ENCODE measurements around the gene ACSM3. TPM values are rescaled to one million over a fixed set of nuclear protein-coding genes. Genes with fewer than 3 reads are reported as not detected.
"Not testable (repeated sequence)": the region's sequence is repeated elsewhere in the genome, so short reads cannot be mapped to it uniquely, and the experiment has no call there.

Gene ACSM3
- polyA plus RNA-seq (2013, experiment 1 of 2): 0.25 TPM
- polyA plus RNA-seq (2013, experiment 2 of 2): 0.15 TPM

GRCh38 chr16:20763461-20764232 lies at the start of gene ACSM3:
Gene ACSM3 (plus strand): TSS chr16:20764014. CDS start chr16:20770035, 6,021 bp downstream.
- no peak within 1 kb of the TSS for H4K91ac ChIP-seq (ENCODE audit: low read length)
- H3K18ac ChIP-seq (ENCODE audit: low read depth in 1 of 2, low read length in 2 of 2): no peak within 1 kb of the TSS
- no peaks in the 10 kb centered on the region for H3K27me3 ChIP-seq (ENCODE audit: control insufficient read depth in 1 of 2, insufficient read depth in 1 of 2, low read length in 2 of 2)
- H3K27ac ChIP-seq (ENCODE audit: low read length, poor library complexity, severe bottlenecking): peak within 1 kb of the TSS; percentile 99
- peak within 1 kb of the TSS; percentile 54 for H2AK5ac ChIP-seq (ENCODE audit: low read length, severe bottlenecking)
- peak within 1 kb of the TSS; percentile 95 for H2BK5ac ChIP-seq (ENCODE audit: low read depth, low read length, poor library complexity, severe bottlenecking)
- no peaks in the 10 kb centered on the region for H3K36me3 ChIP-seq (ENCODE audit: control insufficient read depth in 1 of 2, insufficient read depth in 2 of 2, low read depth in 1 of 2, low read length in 2 of 2)
- no peaks in the 10 kb centered on the region for H3K9me3 ChIP-seq (ENCODE audit: control insufficient read depth, low read length)
- H3K4ac ChIP-seq (ENCODE audit: low read depth in 1 of 2, low read length in 2 of 2): no peak within 1 kb of the TSS
- H2BK120ac ChIP-seq (ENCODE audit: low read depth, low read length): no peak within 1 kb of the TSS
- peak within 1 kb of the TSS; percentile 96 for H3K4me2 ChIP-seq (ENCODE audit: low read length, poor library complexity, severe bottlenecking)
- no peak within 1 kb of the TSS for H3K14ac ChIP-seq (ENCODE audit: low read length in 2 of 2)
- peak; percentile 81 for DNase-seq
- WGBS: 44% methylated on average over 9 of the region's 10 CpGs
- H2BK15ac ChIP-seq (ENCODE audit: low read depth, poor library complexity, severe bottlenecking): no peak within 1 kb of the TSS
- peak within 1 kb of the TSS; percentile 42 for H2AFZ ChIP-seq (ENCODE audit: low read depth, low read length)
- H4K8ac ChIP-seq (ENCODE audit: low read length): peak within 1 kb of the TSS; percentile 15
- H2BK12ac ChIP-seq (ENCODE audit: low read length in 2 of 2): no peak within 1 kb of the TSS
- no peak within 1 kb of the TSS for H3K23ac ChIP-seq (ENCODE audit: low read length in 2 of 2)
- peak within 1 kb of the TSS; percentile 82 for H3K9ac ChIP-seq (ENCODE audit: low read length)
- H3K79me1 ChIP-seq (replicated peaks; ENCODE audit: low read length, poor library complexity, severe bottlenecking): no peaks in the 10 kb centered on the region
- H3K4me3 ChIP-seq (ENCODE audit: insufficient read depth in 1 of 2, low read depth in 1 of 2, low read length in 2 of 2): peak within 1 kb of the TSS in 1 of 2 experiments; percentile 85
- peaks cover 6% of the 10 kb centered on the region for H3K4me1 ChIP-seq (ENCODE audit: control insufficient read depth, insufficient read depth, low read depth, low read length)

- H4K91ac ChIP-seq (ENCODE audit: low read length); H3K18ac ChIP-seq (ENCODE audit: low read depth in 1 of 2, low read length in 2 of 2); H3K9ac ChIP-seq (ENCODE audit: low read length); H3K9me3 ChIP-seq (ENCODE audit: control insufficient read depth, low read length); H2AFZ ChIP-seq (ENCODE audit: low read depth, low read length); H2BK12ac ChIP-seq (ENCODE audit: low read length in 2 of 2); H2BK5ac ChIP-seq (ENCODE audit: low read depth, low read length, poor library complexity, severe bottlenecking); H3K4me1 ChIP-seq (ENCODE audit: control insufficient read depth, insufficient read depth, low read depth, low read length); H3K27ac ChIP-seq (ENCODE audit: low read length, poor library complexity, severe bottlenecking); H3K36me3 ChIP-seq (ENCODE audit: control insufficient read depth in 1 of 2, insufficient read depth in 2 of 2, low read depth in 1 of 2, low read length in 2 of 2); H3K79me1 ChIP-seq (replicated peaks; ENCODE audit: low read length, poor library complexity, severe bottlenecking); H2BK15ac ChIP-seq (ENCODE audit: low read depth, poor library complexity, severe bottlenecking); H3K23ac ChIP-seq (ENCODE audit: low read length in 2 of 2); H3K4me3 ChIP-seq (ENCODE audit: insufficient read depth in 1 of 2, low read depth in 1 of 2, low read length in 2 of 2); H2BK120ac ChIP-seq (ENCODE audit: low read depth, low read length); H2AK5ac ChIP-seq (ENCODE audit: low read length, severe bottlenecking); H4K8ac ChIP-seq (ENCODE audit: low read length); DNase-seq; H3K4me2 ChIP-seq (ENCODE audit: low read length, poor library complexity, severe bottlenecking); H3K4ac ChIP-seq (ENCODE audit: low read depth in 1 of 2, low read length in 2 of 2); H3K14ac ChIP-seq (ENCODE audit: low read length in 2 of 2); H3K27me3 ChIP-seq (ENCODE audit: control insufficient read depth in 1 of 2, insufficient read depth in 1 of 2, low read length in 2 of 2): not testable (repeated sequence)
Measured at GRCh38 chr16:20717718-20718117, 46.1 kb upstream of the ACSM3 start.

GRCh38 chr16:20720251-20720650 lies 43.6 kb upstream of the ACSM3 start:
- H2BK15ac ChIP-seq (ENCODE audit: low read depth, poor library complexity, severe bottlenecking): no peak overlapping the region
- H3K23ac ChIP-seq (ENCODE audit: low read length in 2 of 2): no peak overlapping the region
- no peak for DNase-seq
- no peaks in the 10 kb centered on the region for H3K27me3 ChIP-seq (ENCODE audit: control insufficient read depth in 1 of 2, insufficient read depth in 1 of 2, low read length in 2 of 2)
- no peak overlapping the region for H2AFZ ChIP-seq (ENCODE audit: low read depth, low read length)
- H3K27ac ChIP-seq (ENCODE audit: low read length, poor library complexity, severe bottlenecking): no peak overlapping the region
- H2BK12ac ChIP-seq (ENCODE audit: low read length in 2 of 2): no peak overlapping the region
- H3K4ac ChIP-seq (ENCODE audit: low read depth in 1 of 2, low read length in 2 of 2): no peak overlapping the region
- H3K14ac ChIP-seq (ENCODE audit: low read length in 2 of 2): no peak overlapping the region
- H2AK5ac ChIP-seq (ENCODE audit: low read length, severe bottlenecking): no peak overlapping the region
- no peak overlapping the region for H4K8ac ChIP-seq (ENCODE audit: low read length)
- H3K9ac ChIP-seq (ENCODE audit: low read length): no peak overlapping the region
- H3K9me3 ChIP-seq (ENCODE audit: control insufficient read depth, low read length): no peaks in the 10 kb centered on the region
- no peak overlapping the region for H3K18ac ChIP-seq (ENCODE audit: low read depth in 1 of 2, low read length in 2 of 2)
- no peaks in the 10 kb centered on the region for H3K79me1 ChIP-seq (replicated peaks; ENCODE audit: low read length, poor library complexity, severe bottlenecking)
- no peak overlapping the region for H2BK120ac ChIP-seq (ENCODE audit: low read depth, low read length)
- WGBS: 83% methylated on average over 1 of the region's 4 CpGs
- H3K4me1 ChIP-seq (ENCODE audit: control insufficient read depth, insufficient read depth, low read depth, low read length): no peaks in the 10 kb centered on the region
- no peaks in the 10 kb centered on the region for H3K36me3 ChIP-seq (ENCODE audit: control insufficient read depth in 1 of 2, insufficient read depth in 2 of 2, low read depth in 1 of 2, low read length in 2 of 2)
- no peak overlapping the region for H3K4me2 ChIP-seq (ENCODE audit: low read length, poor library complexity, severe bottlenecking)
- H4K91ac ChIP-seq (ENCODE audit: low read length): no peak overlapping the region
- no peak overlapping the region for H2BK5ac ChIP-seq (ENCODE audit: low read depth, low read length, poor library complexity, severe bottlenecking)
- no peak overlapping the region for H3K4me3 ChIP-seq (ENCODE audit: insufficient read depth in 1 of 2, low read depth in 1 of 2, low read length in 2 of 2)

GRCh38 chr16:20726661-20727060 lies 37.2 kb upstream of the ACSM3 start:
- Histone ChIP-seq H3K27ac (ENCODE audit: low read length, poor library complexity, severe bottlenecking) (no peak overlapping the region), H2BK15ac (ENCODE audit: low read depth, poor library complexity, severe bottlenecking) (no peak overlapping the region), H4K91ac (ENCODE audit: low read length) (no peak overlapping the region), H3K4ac (ENCODE audit: low read depth in 1 of 2, low read length in 2 of 2) (no peak overlapping the region), H3K9ac (ENCODE audit: low read length) (no peak overlapping the region), H3K9me3 (ENCODE audit: control insufficient read depth, low read length) (no peaks in the 10 kb centered on the region), H3K4me2 (ENCODE audit: low read length, poor library complexity, severe bottlenecking) (no peak overlapping the region), H3K79me1 (replicated peaks; ENCODE audit: low read length, poor library complexity, severe bottlenecking) (no peaks in the 10 kb centered on the region), H2BK5ac (ENCODE audit: low read depth, low read length, poor library complexity, severe bottlenecking) (no peak overlapping the region), H3K23ac (ENCODE audit: low read length in 2 of 2) (no peak overlapping the region), H2BK120ac (ENCODE audit: low read depth, low read length) (no peak overlapping the region), H2BK12ac (ENCODE audit: low read length in 2 of 2) (no peak overlapping the region), H2AK5ac (ENCODE audit: low read length, severe bottlenecking) (no peak overlapping the region), H3K4me3 (ENCODE audit: insufficient read depth in 1 of 2, low read depth in 1 of 2, low read length in 2 of 2) (no peak overlapping the region), H4K8ac (ENCODE audit: low read length) (no peak overlapping the region), H3K36me3 (ENCODE audit: control insufficient read depth in 1 of 2, insufficient read depth in 2 of 2, low read depth in 1 of 2, low read length in 2 of 2) (peaks cover 0 to 6% of the 10 kb centered on the region in 2 experiments), H3K4me1 (ENCODE audit: control insufficient read depth, insufficient read depth, low read depth, low read length) (no peaks in the 10 kb centered on the region), H3K18ac (ENCODE audit: low read depth in 1 of 2, low read length in 2 of 2) (no peak overlapping the region), H2AFZ (ENCODE audit: low read depth, low read length) (no peak overlapping the region), H3K27me3 (ENCODE audit: control insufficient read depth in 1 of 2, insufficient read depth in 1 of 2, low read length in 2 of 2) (peaks cover 0 to 5% of the 10 kb centered on the region in 2 experiments), H3K14ac (ENCODE audit: low read length in 2 of 2) (no peak overlapping the region)
- DNase-seq: no peak

All from mesenchymal stem cell (in vitro differentiated cells and primary cell).